ENCODE measurements around the gene ZBTB20. TPM values are rescaled to one million over a fixed set of nuclear protein-coding genes. Genes with fewer than 3 reads are reported as not detected.

Gene ZBTB20
- total RNA-seq, 1 donor from 2014 or later, result 91.2 TPM

- Mint-ChIP-seq H3K36me3 (ENCODE audit: low read depth) (peaks cover 43% of the 10 kb centered on the region), H3K4me3 (no peak overlapping the region), H3K27ac (no peak overlapping the region), H3K9me3 (peaks cover 3% of the 10 kb centered on the region), H3K4me1 (no peaks in the 10 kb centered on the region), H3K27me3 (no peaks in the 10 kb centered on the region)
- ATAC-seq (ENCODE audit: low read depth) (no peak), DNase-seq (no peak)
- POLR2A ChIA-PET, result no interaction called here
- intact Hi-C loops (cut with micrococcal nuclease), result no loop called here
- TF ChIP-seq, protein P1, sequence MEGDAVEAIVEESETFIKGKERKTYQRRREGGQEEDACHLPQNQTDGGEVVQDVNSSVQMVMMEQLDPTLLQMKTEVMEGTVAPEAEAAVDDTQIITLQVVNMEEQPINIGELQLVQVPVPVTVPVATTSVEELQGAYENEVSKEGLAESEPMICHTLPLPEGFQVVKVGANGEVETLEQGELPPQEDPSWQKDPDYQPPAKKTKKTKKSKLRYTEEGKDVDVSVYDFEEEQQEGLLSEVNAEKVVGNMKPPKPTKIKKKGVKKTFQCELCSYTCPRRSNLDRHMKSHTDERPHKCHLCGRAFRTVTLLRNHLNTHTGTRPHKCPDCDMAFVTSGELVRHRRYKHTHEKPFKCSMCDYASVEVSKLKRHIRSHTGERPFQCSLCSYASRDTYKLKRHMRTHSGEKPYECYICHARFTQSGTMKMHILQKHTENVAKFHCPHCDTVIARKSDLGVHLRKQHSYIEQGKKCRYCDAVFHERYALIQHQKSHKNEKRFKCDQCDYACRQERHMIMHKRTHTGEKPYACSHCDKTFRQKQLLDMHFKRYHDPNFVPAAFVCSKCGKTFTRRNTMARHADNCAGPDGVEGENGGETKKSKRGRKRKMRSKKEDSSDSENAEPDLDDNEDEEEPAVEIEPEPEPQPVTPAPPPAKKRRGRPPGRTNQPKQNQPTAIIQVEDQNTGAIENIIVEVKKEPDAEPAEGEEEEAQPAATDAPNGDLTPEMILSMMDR (IDR thresholded peaks at IDR 0.05), result no peak
- CTCF ChIA-PET, result no interaction called here
Measured at GRCh38 chr3:114929971-114930732, 216.9 kb downstream of the ZBTB20 start.

GRCh38 chr3:114928989-114929640 is 218.0 kb downstream of the ZBTB20 start:
- no peak for ATAC-seq (ENCODE audit: low read depth)
- Mint-ChIP-seq H3K4me3 (no peak overlapping the region), H3K36me3 (ENCODE audit: low read depth) (peaks cover 43% of the 10 kb centered on the region), H3K27me3 (no peaks in the 10 kb centered on the region), H3K4me1 (no peaks in the 10 kb centered on the region), H3K27ac (no peak overlapping the region), H3K9me3 (peaks cover 3% of the 10 kb centered on the region)
- intact Hi-C loops (cut with micrococcal nuclease), result no loop called here
- CTCF ChIA-PET, result no interaction called here
- POLR2A ChIA-PET, result no interaction called here
- no peak for DNase-seq
- TF ChIP-seq, protein P1 (IDR thresholded peaks at IDR 0.05), result no peak

DNA sequence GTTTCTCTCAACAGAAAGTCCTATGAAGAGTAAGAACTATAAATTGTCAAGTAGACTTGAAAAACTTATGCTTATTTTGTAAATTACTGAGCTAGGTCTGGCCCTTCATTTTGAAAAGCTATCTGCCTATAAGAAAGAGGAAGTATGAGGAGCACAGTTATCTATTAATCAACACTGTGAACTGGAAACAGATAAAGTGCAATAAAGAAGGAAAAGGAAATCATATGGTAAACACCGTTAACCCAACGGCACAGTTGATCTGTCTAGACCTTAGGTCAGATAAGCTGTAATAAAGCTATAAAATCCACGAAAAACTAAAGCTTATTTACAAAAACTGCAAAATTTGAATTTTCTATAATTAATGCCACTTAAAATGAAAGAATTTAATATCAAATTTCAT is 242.5 kb downstream of the ZBTB20 start:
- no peak for DNase-seq
- ChIA-PET CTCF (no interaction called here), POLR2A (no interaction called here)
- Mint-ChIP-seq H3K4me1 (peaks cover 5% of the 10 kb centered on the region), H3K4me3 (no peak overlapping the region), H3K27me3 (no peaks in the 10 kb centered on the region), H3K9me3 (peaks cover 2% of the 10 kb centered on the region), H3K36me3 (ENCODE audit: low read depth) (peaks cover 17% of the 10 kb centered on the region), H3K27ac (no peak overlapping the region)
- TF ChIP-seq, protein P1 (IDR thresholded peaks at IDR 0.05), result no peak
- no peak for ATAC-seq (ENCODE audit: low read depth)
- intact Hi-C loops (cut with micrococcal nuclease), result no loop called here

- CTCF ChIA-PET, result no interaction called here
- Mint-ChIP-seq H3K9me3 (no peaks in the 10 kb centered on the region), H3K36me3 (ENCODE audit: low read depth) (peaks cover 16% of the 10 kb centered on the region), H3K4me3 (no peak overlapping the region), H3K27me3 (no peaks in the 10 kb centered on the region), H3K27ac (no peak overlapping the region), H3K4me1 (peaks cover 5% of the 10 kb centered on the region)
- intact Hi-C loops (cut with micrococcal nuclease), result no loop called here
- ATAC-seq (ENCODE audit: low read depth) (no peak), DNase-seq (no peak)
- TF ChIP-seq, protein P1 (IDR thresholded peaks at IDR 0.05), result no peak
- POLR2A ChIA-PET, result no interaction called here
Measured at GRCh38 chr3:114903213-114903612, 243.9 kb downstream of the ZBTB20 start.

DNA sequence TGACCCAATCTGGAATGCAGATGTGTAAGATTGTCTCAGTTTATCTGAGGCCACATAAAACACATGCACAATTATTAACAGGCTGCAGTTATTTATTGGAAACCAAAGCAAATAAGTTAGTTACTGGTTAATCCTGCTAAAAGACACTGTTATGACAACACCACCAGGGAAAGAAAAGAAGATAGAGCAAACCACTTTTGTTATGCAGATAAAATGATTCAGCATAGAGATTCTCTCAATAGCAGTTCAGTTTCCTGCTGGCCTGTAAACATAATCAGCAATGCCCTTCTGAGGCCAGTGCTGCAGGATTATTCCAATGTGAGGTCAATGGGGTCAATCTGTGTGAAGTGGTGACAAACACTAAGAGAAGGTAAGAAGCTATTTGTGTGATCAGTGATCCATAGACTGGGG is 244.4 kb downstream of the ZBTB20 start:
- peaks cover 14% of the 10 kb centered on the region for H3K36me3 Mint-ChIP-seq (ENCODE audit: low read depth)
- TF ChIP-seq, protein P1 (IDR thresholded peaks at IDR 0.05), result no peak
- no peaks in the 10 kb centered on the region for H3K27me3 Mint-ChIP-seq
- H3K4me3 Mint-ChIP-seq, result no peak overlapping the region
- DNase-seq (no peak), ATAC-seq (ENCODE audit: low read depth) (no peak)
- ChIA-PET CTCF (no interaction called here), POLR2A (no interaction called here)
- intact Hi-C loops (cut with micrococcal nuclease), result no loop called here
- peaks cover 5% of the 10 kb centered on the region for H3K4me1 Mint-ChIP-seq
- H3K9me3 Mint-ChIP-seq, result no peaks in the 10 kb centered on the region
- no peak overlapping the region for H3K27ac Mint-ChIP-seq
